Hippocampal formation (tissue), 2 donors: ENCODE measurements around the gene UMODL1.

Source experiments
- DNase-seq, 2 donors: peaks; one replicate each; lab custom pipeline; 2025; lab: John Stamatoyannopoulos, UW

The UMODL1 gene

GRCh38 chr21:42191064-42191463 is 119.9 kb downstream of the UMODL1 start:
- no peak for DNase-seq

GRCh38 chr21:42191696-42192595 is 120.8 kb downstream of the UMODL1 start:
- no peak for DNase-seq
